Measurements from ENCODE around the gene CDK15.

The CDK15 gene

DNA sequence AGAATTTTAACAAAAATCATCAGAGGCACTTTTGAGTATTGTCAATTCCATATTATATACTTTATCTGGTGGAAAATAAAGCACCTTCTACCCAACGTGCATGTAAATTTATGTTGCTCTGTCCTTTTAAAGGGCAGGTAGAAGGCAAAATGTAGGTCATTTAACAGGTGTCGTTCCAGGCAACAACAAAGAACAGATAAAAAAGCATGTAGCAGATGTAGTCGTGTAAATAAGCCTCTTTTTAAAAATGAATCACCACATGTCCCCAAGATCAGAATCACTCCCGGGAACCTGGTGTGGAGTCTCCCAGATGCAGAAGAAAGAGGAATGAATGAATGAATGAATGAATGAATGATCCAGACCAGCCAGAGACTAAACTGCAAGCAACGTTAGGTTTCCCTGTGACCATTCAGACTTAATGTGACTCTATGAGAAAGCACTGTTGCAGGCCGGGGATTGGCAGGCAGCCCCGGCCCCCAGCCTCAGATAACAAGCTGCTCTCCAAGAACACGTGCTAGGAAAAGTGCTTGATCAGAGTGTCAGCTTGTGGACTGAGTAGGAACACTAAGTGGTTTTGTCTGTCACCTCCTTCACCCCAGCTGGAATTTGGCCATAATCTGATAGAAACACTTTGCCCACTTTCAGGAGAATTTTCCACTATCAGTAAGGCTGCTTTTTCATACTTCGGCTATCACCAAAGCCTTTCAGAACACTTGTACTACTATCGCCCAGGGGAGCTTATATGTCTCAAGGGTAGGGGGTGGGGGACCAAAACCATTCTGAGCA lies 100.6 kb downstream of the CDK15 start:
- H3K4me3 Mint-ChIP-seq: no peak overlapping the region
- no peak overlapping the region for H3K27ac Mint-ChIP-seq
- peaks cover 7% of the 10 kb centered on the region for H3K4me1 Mint-ChIP-seq (ENCODE audit: low read depth)
- no peaks in the 10 kb centered on the region for H3K36me3 Mint-ChIP-seq (ENCODE audit: low read depth)
- H3K9me3 Mint-ChIP-seq: no peaks in the 10 kb centered on the region
- DNase-seq (ENCODE audit: low spot score): no peak
- H3K27me3 Mint-ChIP-seq (ENCODE audit: low read depth): peaks cover 11% of the 10 kb centered on the region

DNA sequence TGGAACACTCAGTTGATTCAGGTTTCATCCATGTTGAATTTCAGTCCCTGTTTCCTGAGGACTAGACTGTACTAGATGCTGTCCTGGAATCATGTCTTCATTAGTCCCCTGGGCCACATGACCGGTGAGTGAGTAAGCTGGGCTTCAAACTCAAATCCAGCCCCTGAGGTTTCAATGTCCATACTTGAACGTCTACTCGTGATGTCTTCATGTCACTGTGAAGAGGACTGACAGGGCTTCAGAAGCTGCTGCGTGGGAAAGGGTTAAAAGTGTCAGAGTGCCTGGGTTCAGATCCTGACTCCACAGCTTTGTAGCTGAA lies 101.2 kb downstream of the CDK15 start:
- no peaks in the 10 kb centered on the region for H3K9me3 Mint-ChIP-seq
- H3K27ac Mint-ChIP-seq: no peak overlapping the region
- peaks cover 7% of the 10 kb centered on the region for H3K4me1 Mint-ChIP-seq (ENCODE audit: low read depth)
- no peak overlapping the region for H3K4me3 Mint-ChIP-seq
- no peak for DNase-seq (ENCODE audit: low spot score)
- H3K27me3 Mint-ChIP-seq (ENCODE audit: low read depth): peaks cover 11% of the 10 kb centered on the region
- no peaks in the 10 kb centered on the region for H3K36me3 Mint-ChIP-seq (ENCODE audit: low read depth)

DNA sequence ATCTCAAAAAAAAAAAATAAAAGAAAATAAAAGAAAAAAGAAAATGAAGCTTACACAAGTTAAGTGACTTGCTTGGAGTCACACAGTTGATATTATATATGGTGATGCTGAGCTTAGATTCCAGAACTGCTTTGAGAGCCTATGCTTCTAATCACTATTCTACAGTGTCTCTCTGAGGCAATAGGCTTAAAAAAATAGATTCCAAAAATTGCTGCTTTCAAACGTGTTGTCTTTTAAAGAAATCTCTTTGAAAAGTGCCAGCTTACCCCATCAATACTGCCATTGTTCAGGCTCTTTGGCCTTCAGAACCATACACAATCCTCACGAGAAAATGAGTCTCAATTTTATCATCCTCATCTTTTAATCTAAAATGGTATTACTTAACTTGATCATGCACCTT lies 102.6 kb downstream of the CDK15 start:
- DNase-seq (ENCODE audit: low spot score): no peak
- Mint-ChIP-seq H3K27ac (no peak overlapping the region), H3K9me3 (no peaks in the 10 kb centered on the region), H3K4me3 (no peak overlapping the region), H3K36me3 (ENCODE audit: low read depth) (no peaks in the 10 kb centered on the region), H3K4me1 (ENCODE audit: low read depth) (peaks cover 7% of the 10 kb centered on the region), H3K27me3 (ENCODE audit: low read depth) (peaks cover 11% of the 10 kb centered on the region)

DNA sequence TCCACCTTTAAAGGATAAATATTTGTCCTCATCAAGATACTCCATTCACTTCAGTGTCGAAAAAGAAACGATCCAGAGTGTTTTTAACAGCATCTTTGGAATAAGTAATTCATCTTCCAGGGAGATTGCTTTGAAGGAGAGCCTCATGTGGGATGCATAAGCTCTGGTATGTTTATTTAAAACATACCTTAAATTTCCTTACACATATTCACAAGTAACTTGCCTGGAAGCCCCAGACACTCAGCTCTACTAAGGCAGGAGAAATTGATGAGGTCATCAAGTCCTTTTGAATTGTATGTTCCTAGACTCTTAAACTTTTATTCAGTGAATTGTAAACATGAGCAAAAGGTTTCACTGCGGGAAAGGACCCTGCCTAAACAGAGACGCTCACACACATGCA lies 103.0 kb downstream of the CDK15 start:
- Mint-ChIP-seq H3K9me3 (no peaks in the 10 kb centered on the region), H3K27me3 (ENCODE audit: low read depth) (peaks cover 10% of the 10 kb centered on the region), H3K27ac (no peak overlapping the region), H3K4me1 (ENCODE audit: low read depth) (peaks cover 7% of the 10 kb centered on the region), H3K4me3 (no peak overlapping the region), H3K36me3 (ENCODE audit: low read depth) (no peaks in the 10 kb centered on the region)
- DNase-seq (ENCODE audit: low spot score): no peak

DNA sequence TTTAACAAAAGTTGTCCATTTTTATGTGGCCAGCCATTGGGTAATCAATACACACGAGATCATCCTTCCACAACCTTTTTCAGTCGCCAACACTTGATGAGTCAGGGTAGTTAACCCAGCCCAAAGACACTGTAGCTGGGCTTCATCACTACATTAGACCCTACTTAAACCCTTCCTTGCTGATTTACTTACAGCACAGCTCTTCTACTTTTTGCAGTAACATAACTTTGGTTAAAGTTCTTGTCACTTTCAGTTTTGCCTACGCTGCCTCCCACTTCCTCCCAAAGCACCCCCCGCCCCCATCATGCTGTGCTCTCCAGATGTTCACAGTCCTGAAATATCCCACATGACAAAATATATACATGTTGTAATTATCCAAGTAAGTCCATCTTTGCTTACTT lies 103.6 kb downstream of the CDK15 start:
- H3K36me3 Mint-ChIP-seq (ENCODE audit: low read depth): no peaks in the 10 kb centered on the region
- peaks cover 6% of the 10 kb centered on the region for H3K27me3 Mint-ChIP-seq (ENCODE audit: low read depth)
- H3K4me1 Mint-ChIP-seq (ENCODE audit: low read depth): peaks cover 7% of the 10 kb centered on the region
- no peak for DNase-seq (ENCODE audit: low spot score)
- peak overlapping the region; percentile 52 for H3K4me3 Mint-ChIP-seq
- H3K27ac Mint-ChIP-seq: peak overlapping the region; percentile 58
- no peaks in the 10 kb centered on the region for H3K9me3 Mint-ChIP-seq

DNA sequence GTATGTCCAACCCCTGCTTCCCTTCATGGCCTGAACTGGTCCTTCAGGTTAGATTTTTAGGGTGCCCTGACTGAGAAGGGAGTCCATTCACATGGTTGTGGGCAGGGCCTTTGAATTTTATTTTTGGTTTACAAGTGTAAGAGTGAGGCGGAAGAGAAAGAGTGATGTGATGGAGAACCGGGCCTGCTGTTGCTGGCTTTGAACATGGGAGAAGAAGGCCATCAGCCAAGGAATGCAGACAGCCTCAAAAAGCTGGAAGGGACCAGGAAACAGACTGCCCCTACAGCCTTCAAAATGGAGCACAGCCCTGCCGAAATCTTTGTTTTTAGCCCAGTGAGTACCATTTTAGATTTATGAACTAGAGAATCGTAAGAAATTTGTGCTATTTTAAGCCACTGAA lies 105.0 kb downstream of the CDK15 start:
- Mint-ChIP-seq H3K4me1 (ENCODE audit: low read depth) (peaks cover 7% of the 10 kb centered on the region), H3K27me3 (ENCODE audit: low read depth) (peaks cover 4% of the 10 kb centered on the region), H3K27ac (no peak overlapping the region), H3K36me3 (ENCODE audit: low read depth) (no peaks in the 10 kb centered on the region), H3K9me3 (no peaks in the 10 kb centered on the region), H3K4me3 (no peak overlapping the region)
- DNase-seq (ENCODE audit: low spot score): no peak

DNA sequence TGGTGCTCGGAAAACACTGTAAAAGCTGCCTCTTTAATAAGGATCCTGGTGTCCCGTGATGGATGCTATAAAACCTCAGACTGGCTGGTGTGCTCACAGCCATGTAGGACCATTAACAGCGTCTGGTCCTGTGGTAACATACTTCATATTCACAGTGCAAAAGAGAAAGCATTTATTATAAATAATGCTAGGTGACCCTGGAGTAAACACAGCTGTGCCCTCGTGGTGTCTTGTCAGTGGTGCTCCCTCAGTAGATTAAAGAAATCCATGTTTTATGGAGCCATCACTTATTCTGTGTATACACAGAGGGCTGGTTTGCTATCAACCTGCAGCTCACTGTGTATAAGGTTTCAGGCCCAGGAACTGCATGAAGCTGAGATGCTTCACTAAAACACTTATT lies 106.9 kb downstream of the CDK15 start:
- H3K9me3 Mint-ChIP-seq: no peaks in the 10 kb centered on the region
- peaks cover 4% of the 10 kb centered on the region for H3K27me3 Mint-ChIP-seq (ENCODE audit: low read depth)
- no peak overlapping the region for H3K27ac Mint-ChIP-seq
- no peak overlapping the region for H3K4me3 Mint-ChIP-seq
- peaks cover 7% of the 10 kb centered on the region for H3K4me1 Mint-ChIP-seq (ENCODE audit: low read depth)
- H3K36me3 Mint-ChIP-seq (ENCODE audit: low read depth): no peaks in the 10 kb centered on the region
- DNase-seq (ENCODE audit: low spot score): no peak

DNA sequence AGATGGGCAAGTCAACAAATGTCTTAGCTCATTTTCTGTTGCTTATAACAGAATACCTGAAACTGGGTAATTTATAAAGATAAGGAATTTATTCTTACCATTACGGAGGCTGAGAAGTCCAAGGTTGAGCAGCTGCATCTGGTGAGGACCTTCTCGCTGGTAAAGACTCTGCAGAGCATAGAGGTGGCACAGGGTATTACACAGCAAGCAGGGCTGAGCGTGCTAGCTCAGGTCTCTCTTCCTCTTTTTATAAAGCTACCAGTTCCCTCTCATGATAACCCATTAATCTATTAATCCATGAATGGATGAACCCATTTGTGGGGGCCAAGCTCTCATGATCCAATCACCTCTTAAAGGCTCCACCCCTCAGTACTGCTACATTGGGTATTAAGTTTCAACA lies 109.1 kb downstream of the CDK15 start:
- Mint-ChIP-seq H3K27me3 (ENCODE audit: low read depth) (peaks cover 4% of the 10 kb centered on the region), H3K4me3 (no peak overlapping the region)

DNA sequence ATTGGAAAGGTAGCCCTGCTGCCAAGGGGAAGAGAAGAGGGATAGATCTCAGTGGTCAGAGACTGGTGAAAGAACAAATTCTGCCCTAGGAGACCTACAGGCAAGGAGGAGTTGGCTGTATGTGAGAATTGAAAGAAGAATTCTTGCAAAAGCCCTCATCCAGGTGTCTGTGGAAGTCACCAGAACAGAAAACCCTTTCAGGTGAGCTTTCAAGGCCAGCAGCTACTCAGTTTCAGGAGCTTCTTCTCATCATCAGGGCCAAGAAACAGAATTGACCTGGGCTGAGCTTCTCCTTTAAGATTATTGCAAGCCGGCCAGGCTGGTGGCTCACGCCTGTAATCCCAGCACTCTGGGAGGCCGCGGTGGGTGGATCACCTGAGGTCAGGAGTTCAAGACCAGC lies 110.2 kb downstream of the CDK15 start:
- H3K27ac Mint-ChIP-seq: no peak overlapping the region
- DNase-seq (ENCODE audit: low spot score): no peak
- no peaks in the 10 kb centered on the region for H3K4me1 Mint-ChIP-seq (ENCODE audit: low read depth)
- no peaks in the 10 kb centered on the region for H3K36me3 Mint-ChIP-seq (ENCODE audit: low read depth)
- H3K27me3 Mint-ChIP-seq (ENCODE audit: low read depth): peaks cover 6% of the 10 kb centered on the region
- no peak overlapping the region for H3K4me3 Mint-ChIP-seq
- no peaks in the 10 kb centered on the region for H3K9me3 Mint-ChIP-seq

More for the DNA sequence above, 109.1 kb downstream of the CDK15 start:
- no peak for DNase-seq (ENCODE audit: low spot score)
- H3K27ac Mint-ChIP-seq: no peak overlapping the region
- no peaks in the 10 kb centered on the region for H3K9me3 Mint-ChIP-seq
- no peaks in the 10 kb centered on the region for H3K36me3 Mint-ChIP-seq (ENCODE audit: low read depth)
- H3K4me1 Mint-ChIP-seq (ENCODE audit: low read depth): no peaks in the 10 kb centered on the region

DNA sequence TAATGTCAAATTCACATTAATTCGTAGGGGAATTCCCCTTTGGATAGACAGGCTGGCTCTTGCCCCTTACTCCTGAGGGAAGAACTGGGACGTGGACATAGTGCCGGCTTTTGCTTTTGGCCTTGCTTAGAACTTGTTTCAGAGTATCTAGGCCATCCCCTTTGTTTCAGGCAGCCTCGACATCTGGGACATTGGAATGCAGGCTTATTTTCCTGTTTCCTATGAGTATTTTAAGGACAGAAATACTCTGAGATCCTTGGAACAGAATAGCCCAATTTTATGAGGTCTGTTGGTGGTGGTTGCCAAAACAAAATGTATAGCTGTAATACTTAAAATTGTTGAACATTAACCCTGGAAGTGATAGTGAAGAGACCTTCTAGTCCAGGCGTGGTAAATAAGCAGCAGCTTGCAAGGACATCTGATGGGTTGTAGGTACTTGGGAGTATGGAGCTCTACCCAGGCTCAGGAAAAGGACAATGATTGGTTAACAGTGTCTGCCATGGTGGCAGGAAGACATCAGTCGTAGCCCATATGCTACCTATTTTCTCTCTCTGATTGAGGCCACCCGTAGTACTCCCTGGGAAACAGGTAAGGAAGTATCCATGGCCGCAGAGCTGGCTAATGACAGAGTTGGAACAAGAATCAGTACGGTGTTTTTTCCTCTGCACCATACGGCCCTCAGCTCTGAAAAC lies 112.4 kb downstream of the CDK15 start:
- Mint-ChIP-seq H3K27ac (no peak overlapping the region), H3K4me3 (no peak overlapping the region), H3K4me1 (ENCODE audit: low read depth) (no peaks in the 10 kb centered on the region), H3K36me3 (ENCODE audit: low read depth) (no peaks in the 10 kb centered on the region), H3K9me3 (no peaks in the 10 kb centered on the region), H3K27me3 (ENCODE audit: low read depth) (peaks cover 6% of the 10 kb centered on the region)
- DNase-seq (ENCODE audit: low spot score): no peak

DNA sequence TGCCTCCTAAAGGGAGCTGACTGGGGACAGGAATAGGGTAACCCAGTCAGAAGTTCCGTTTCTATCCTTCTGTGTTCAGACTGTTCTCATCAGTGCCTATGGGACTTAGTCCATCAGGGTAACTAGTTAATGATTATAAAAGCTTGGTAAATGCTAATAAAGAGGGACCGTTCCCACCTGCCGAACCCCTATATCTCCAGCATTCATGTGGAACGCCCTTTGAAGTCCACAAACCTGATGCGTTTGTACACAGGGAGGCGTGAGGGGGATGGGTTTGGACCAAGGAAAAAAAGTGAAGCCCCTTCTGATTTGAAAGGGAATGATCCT lies 112.9 kb downstream of the CDK15 start:
- Mint-ChIP-seq H3K4me3 (no peak overlapping the region), H3K36me3 (ENCODE audit: low read depth) (no peaks in the 10 kb centered on the region), H3K9me3 (no peaks in the 10 kb centered on the region), H3K27me3 (ENCODE audit: low read depth) (peaks cover 6% of the 10 kb centered on the region), H3K27ac (no peak overlapping the region), H3K4me1 (ENCODE audit: low read depth) (no peaks in the 10 kb centered on the region)
- no peak for DNase-seq (ENCODE audit: low spot score)

DNA sequence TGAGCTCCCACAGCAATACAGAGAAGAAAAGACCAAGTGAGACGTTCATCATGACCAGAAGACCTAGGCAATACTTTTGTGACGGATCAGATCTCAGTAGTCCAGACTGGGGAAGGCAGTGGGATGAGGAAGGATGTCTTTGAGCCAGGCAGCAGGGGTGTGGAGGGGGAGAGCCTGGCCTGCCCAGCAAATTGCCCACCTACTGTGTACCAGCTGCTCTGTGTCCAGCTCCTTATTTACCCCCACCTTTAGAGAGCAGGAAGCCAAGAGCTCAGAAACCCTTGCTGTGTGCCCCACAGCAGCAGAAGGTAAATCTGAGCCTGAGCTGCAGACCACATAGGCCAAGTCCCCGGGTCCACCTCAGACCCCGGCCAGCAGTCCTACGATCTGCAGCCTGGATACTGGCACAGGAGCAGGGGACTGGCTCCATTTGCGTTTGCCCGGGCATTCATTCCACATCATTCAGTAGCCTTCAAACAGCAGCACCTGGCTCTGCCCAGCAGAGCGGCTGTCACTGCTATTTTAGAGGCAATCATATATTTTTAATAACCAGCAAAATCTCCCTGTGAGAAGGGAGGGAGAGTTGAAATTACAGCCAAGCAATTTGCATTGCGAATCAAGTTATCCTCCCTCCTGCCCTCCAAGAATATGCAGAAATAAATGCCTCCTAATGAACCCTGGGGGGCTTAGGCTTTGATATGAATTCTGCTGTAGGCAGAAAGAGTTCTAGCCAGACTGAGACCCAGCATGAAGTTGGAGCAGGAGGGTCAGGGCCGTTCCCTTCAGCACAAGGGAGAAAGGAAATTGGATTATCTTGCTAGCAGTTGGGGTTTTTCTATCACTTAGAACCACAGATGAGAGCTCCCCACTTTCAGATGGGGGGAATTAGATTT lies 117.3 kb downstream of the CDK15 start:
- H3K9me3 Mint-ChIP-seq: no peaks in the 10 kb centered on the region
- no peak for DNase-seq (ENCODE audit: low spot score)
- no peak overlapping the region for H3K4me3 Mint-ChIP-seq
- H3K27ac Mint-ChIP-seq: no peak overlapping the region
- peaks cover 2% of the 10 kb centered on the region for H3K27me3 Mint-ChIP-seq (ENCODE audit: low read depth)
- H3K36me3 Mint-ChIP-seq (ENCODE audit: low read depth): no peaks in the 10 kb centered on the region
- H3K4me1 Mint-ChIP-seq (ENCODE audit: low read depth): no peaks in the 10 kb centered on the region

DNA sequence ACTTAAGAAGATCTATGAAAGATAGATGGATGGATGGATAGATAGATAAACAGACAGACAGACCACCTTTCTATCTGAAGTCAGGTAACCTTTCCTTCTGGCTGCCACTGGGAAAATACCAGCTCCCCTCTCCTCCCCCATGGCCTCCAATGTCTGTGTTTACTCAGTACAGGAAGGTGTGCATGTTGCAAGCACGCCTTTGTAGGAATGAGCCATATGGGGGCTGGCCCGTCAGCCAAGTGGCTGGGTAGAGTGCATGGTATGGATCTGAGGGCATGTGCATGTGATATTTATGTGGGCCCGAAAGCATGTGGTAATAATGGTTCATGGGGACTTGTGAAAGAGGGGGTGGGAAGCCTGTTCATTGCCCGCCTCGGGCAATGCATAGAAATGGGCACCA lies 118.1 kb downstream of the CDK15 start:
- no peaks in the 10 kb centered on the region for H3K9me3 Mint-ChIP-seq
- no peak overlapping the region for H3K4me3 Mint-ChIP-seq
- H3K36me3 Mint-ChIP-seq (ENCODE audit: low read depth): no peaks in the 10 kb centered on the region
- H3K27ac Mint-ChIP-seq: no peak overlapping the region
- DNase-seq (ENCODE audit: low spot score): no peak
- H3K4me1 Mint-ChIP-seq (ENCODE audit: low read depth): no peaks in the 10 kb centered on the region
- H3K27me3 Mint-ChIP-seq (ENCODE audit: low read depth): peaks cover 2% of the 10 kb centered on the region

DNA sequence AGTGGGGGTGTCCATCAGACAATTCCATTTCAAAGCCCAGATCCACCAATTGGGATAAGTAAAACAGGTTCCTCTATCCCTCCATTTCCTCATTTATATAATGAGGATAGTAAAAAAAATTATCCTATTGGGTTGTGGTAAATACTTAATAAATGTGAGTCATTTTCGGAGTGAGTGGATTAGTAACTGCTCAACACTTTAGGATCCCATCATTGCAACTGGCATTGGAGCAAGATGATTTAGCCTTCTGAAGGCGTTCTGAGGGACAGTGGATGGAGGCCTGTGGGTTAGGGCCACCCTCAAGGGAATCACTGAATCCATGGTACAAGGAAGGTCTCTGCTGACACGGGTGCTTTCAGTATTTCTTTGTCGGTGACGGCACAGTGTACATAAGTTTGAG lies 118.7 kb downstream of the CDK15 start:
- no peak for DNase-seq (ENCODE audit: low spot score)
- Mint-ChIP-seq H3K36me3 (ENCODE audit: low read depth) (no peaks in the 10 kb centered on the region), H3K4me3 (no peak overlapping the region), H3K27me3 (ENCODE audit: low read depth) (peaks cover 2% of the 10 kb centered on the region), H3K9me3 (no peaks in the 10 kb centered on the region), H3K4me1 (ENCODE audit: low read depth) (no peaks in the 10 kb centered on the region), H3K27ac (no peak overlapping the region)

Measured in T-helper 2 cell treated with Interferon-gamma antibody and Interleukin-4, amounts not matched to agents 5 μg/mL and 100 μg/mL, for 36 hours (primary cell).